KMS-11 (cell line): Measurements from ENCODE around the gene APOO.
"Not testable (repeated sequence)": the region's sequence is repeated elsewhere in the genome, so short reads cannot be mapped to it uniquely, and the experiment has no call there.

Experiments
- H2AFZ ChIP-seq: fragments of 200-600 bp; sonication (generic); 2 replicates; pipeline ENCODE4 v1.6.1; 2016; ENCODE audit warnings: antibody characterized with exemption, mixed run types, low read depth
- H3K27ac ChIP-seq: fragments of 200-600 bp; sonication (generic); 2 replicates; pipeline ENCODE4 v1.6.1; 2016; ENCODE audit warnings: mild to moderate bottlenecking, mixed run types
- H3K27me3 ChIP-seq: fragments of 200-600 bp; sonication (generic); 2 replicates; pipeline ENCODE4 v1.6.1; 2017; ENCODE audit warnings: mild to moderate bottlenecking, low read depth, mixed run types, moderate library complexity; ENCODE audit not compliant: insufficient read depth
- H3K36me3 ChIP-seq: fragments of 200-600 bp; sonication (generic); 2 replicates; pipeline ENCODE4 v1.6.1; 2017; ENCODE audit warnings: mild to moderate bottlenecking, mixed run types; ENCODE audit not compliant: insufficient read depth
- H3K4me1 ChIP-seq: fragments of 200-600 bp; sonication (generic); 2 replicates; pipeline ENCODE4 v1.6.1; 2016; ENCODE audit warnings: mild to moderate bottlenecking, low read depth, mixed run types; ENCODE audit not compliant: poor library complexity, severe bottlenecking
- H3K4me2 ChIP-seq: fragments of 200-600 bp; sonication (generic); 2 replicates; pipeline ENCODE4 v1.7.0; 2016; ENCODE audit warnings: mild to moderate bottlenecking, mixed run types
- H3K4me3 ChIP-seq: fragments of 200-600 bp; sonication (generic); IDR thresholded peaks from 2 replicates; pipeline ENCODE4 v1.6.1; 2017; ENCODE audit warnings: low read depth, low read length, mixed read lengths; ENCODE audit not compliant: insufficient read depth
- H3K79me2 ChIP-seq: fragments of 200-600 bp; sonication (generic); 2 replicates; pipeline ENCODE4 v1.6.1; 2016; ENCODE audit warnings: low read depth, mixed run types; ENCODE audit not compliant: insufficient read depth
- H3K9ac ChIP-seq: fragments of 200-600 bp; sonication (generic); 2 replicates; pipeline ENCODE4 v1.6.1; 2016; ENCODE audit warnings: mild to moderate bottlenecking, mixed run types
- H4K20me1 ChIP-seq: fragments of 200-600 bp; sonication (generic); 2 replicates; pipeline ENCODE4 v1.6.1; 2016; ENCODE audit warnings: mild to moderate bottlenecking, mixed run types; ENCODE audit not compliant: insufficient read depth
- CTCF ChIP-seq: fragments of 200-600 bp; sonication (generic); conservative IDR thresholded peaks from 2 replicates; pipeline ENCODE4 v1.6.1; 2017; ENCODE audit warnings: low read depth, mild to moderate bottlenecking, antibody characterized with exemption, low read length, moderate library complexity, mixed read lengths

Gene APOO

DNA sequence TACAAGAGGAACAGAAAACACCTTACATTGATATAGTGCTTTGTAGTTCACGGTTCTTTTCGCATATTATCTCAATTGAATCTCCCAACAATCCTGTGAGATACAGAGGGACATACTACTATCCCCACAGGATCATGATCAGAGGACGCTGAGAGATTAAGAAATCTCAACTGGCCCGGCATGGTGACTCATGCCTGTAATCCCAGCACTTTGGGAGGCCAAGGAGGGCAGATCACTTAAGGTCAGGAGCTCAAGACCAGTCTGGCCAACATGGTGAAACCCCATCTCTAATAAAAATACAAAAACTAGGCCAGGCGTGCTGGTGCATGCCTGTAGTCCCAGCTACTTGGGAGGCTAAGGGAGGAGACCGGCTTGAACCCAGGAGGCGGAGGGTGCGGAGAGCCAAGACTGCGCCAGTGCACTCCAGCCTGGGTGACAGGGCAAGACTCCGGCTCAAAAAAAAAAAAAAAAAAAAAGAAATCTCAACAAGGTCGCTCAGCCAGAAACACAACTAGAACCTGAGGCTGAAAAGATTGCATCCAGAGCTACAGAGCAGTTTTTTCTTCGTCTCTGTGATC is 7.4 kb downstream of the APOO start:
- no peak for TF ChIP-seq CTCF
- Histone ChIP-seq H3K9ac (no peak overlapping the region), H3K27ac (no peak overlapping the region), H3K27me3 (no peaks in the 10 kb centered on the region), H3K4me3 (no peak overlapping the region), H2AFZ (no peak overlapping the region), H4K20me1 (no peaks in the 10 kb centered on the region), H3K36me3 (no peaks in the 10 kb centered on the region), H3K4me2 (no peak overlapping the region), H3K4me1 (peaks cover 11% of the 10 kb centered on the region), H3K79me2 (no peaks in the 10 kb centered on the region)

- no peak for TF ChIP-seq CTCF
- H3K4me1 ChIP-seq = peaks cover 11% of the 10 kb centered on the region
- H3K4me3 ChIP-seq = no peak overlapping the region
- H3K79me2 ChIP-seq = no peaks in the 10 kb centered on the region
- no peak overlapping the region for H2AFZ ChIP-seq
- H3K27me3 ChIP-seq = no peaks in the 10 kb centered on the region
- no peak overlapping the region for H3K4me2 ChIP-seq
- no peak overlapping the region for H3K9ac ChIP-seq
- no peak overlapping the region for H3K27ac ChIP-seq
- H4K20me1 ChIP-seq = no peaks in the 10 kb centered on the region
- no peaks in the 10 kb centered on the region for H3K36me3 ChIP-seq
Measured at GRCh38 chrX:23898412-23898959, 9.3 kb downstream of the APOO start.

GRCh38 chrX:23896981-23897380 is 10.8 kb downstream of the APOO start:
- Histone ChIP-seq H3K27ac (no peak overlapping the region), H3K27me3 (no peaks in the 10 kb centered on the region), H3K4me1 (peaks cover 8% of the 10 kb centered on the region), H2AFZ (no peak overlapping the region), H3K4me3 (no peak overlapping the region), H4K20me1 (no peaks in the 10 kb centered on the region), H3K9ac (no peak overlapping the region), H3K4me2 (no peak overlapping the region), H3K36me3 (no peaks in the 10 kb centered on the region), H3K79me2 (no peaks in the 10 kb centered on the region)
- no peak for TF ChIP-seq CTCF

GRCh38 chrX:23896539-23896938 is 11.2 kb downstream of the APOO start:
- H4K20me1 ChIP-seq, H3K27me3 ChIP-seq, H3K9ac ChIP-seq, H3K4me2 ChIP-seq, H3K4me1 ChIP-seq, H3K4me3 ChIP-seq, H3K79me2 ChIP-seq, H3K36me3 ChIP-seq, H2AFZ ChIP-seq, H3K27ac ChIP-seq: not testable (repeated sequence)

- not testable (repeated sequence) for H3K27me3 ChIP-seq, H3K27ac ChIP-seq, H4K20me1 ChIP-seq, H2AFZ ChIP-seq, H3K79me2 ChIP-seq, H3K4me2 ChIP-seq, H3K4me1 ChIP-seq, H3K36me3 ChIP-seq, H3K9ac ChIP-seq, H3K4me3 ChIP-seq
Measured at GRCh38 chrX:23894993-23895392, 12.7 kb downstream of the APOO start.
